ENCODE data around the gene TSR3. TPM values are rescaled to one million over a fixed set of nuclear protein-coding genes. Genes with fewer than 3 reads are reported as not detected.

The TSR3 gene
- total RNA-seq, 2 donors from 2014 or later: 70.5 to 98.8 TPM

- WGBS, 2 donors: 73 to 83% methylated on average over 4 to 9 of the region's 11 CpGs
These were observed 6.6 kb downstream of the TSR3 start for GRCh38 chr16:1345087-1345486.

DNA sequence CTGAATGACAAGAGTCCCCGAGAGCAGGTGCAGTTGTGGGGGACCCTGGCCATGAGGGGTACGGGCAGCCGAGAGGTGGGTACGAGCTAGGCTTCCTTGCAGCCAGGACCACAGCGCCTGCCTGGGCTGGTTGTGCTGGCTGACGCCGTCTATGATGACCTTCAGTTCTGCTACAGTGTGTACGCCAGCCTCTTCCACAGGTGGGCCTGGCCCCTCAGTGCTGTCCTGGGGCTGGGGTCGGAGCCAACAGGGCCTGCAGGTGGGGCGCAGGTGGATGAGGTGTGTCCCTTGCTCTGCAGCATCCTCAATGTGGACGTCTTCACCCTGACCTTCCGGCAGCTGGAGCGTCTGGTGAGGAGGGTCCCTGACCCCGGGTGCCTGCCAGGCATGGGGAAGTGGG lies 7.2 kb downstream of the TSR3 start:
- ATAC-seq (no peak), DNase-seq (no peak)
- Histone ChIP-seq H3K9me3 (no peaks in the 10 kb centered on the region), H3K36me3 (replicated peaks in 1 of 2; ENCODE audit: insufficient read depth in 1 of 2, low read depth in 2 of 2) (peaks cover 3 to 4% of the 10 kb centered on the region in 2 donors), H3K4me3 (no peak overlapping the region), H3K27ac (no peak overlapping the region), H3K27me3 (no peaks in the 10 kb centered on the region), H3K4me1 (peaks cover 19% of the 10 kb centered on the region)
- intact Hi-C loops (cut with DNase I): no loop called here
- WGBS, 2 donors: 85 to 86% methylated on average over 8 to 13 of the region's 14 CpGs
- TF ChIP-seq CTCF (IDR thresholded peaks at IDR 0.05) (no peak), POLR2A (IDR thresholded peaks at IDR 0.05) (no peak)

More at GRCh38 chr16:1345087-1345486, 6.6 kb downstream of the TSR3 start:
- DNase-seq: no peak
- Histone ChIP-seq H3K27me3 (no peaks in the 10 kb centered on the region), H3K9me3 (no peaks in the 10 kb centered on the region), H3K4me3 (no peak overlapping the region), H3K27ac (no peak overlapping the region), H3K4me1 (peaks cover 19% of the 10 kb centered on the region), H3K36me3 (replicated peaks in 1 of 2; ENCODE audit: insufficient read depth in 1 of 2, low read depth in 2 of 2) (peaks cover 3 to 5% of the 10 kb centered on the region in 2 donors)
- no peak for ATAC-seq
- intact Hi-C loops (cut with DNase I): no loop called here
- TF ChIP-seq CTCF (IDR thresholded peaks at IDR 0.05): no peak
- no peak for TF ChIP-seq POLR2A (IDR thresholded peaks at IDR 0.05)

GRCh38 chr16:1343428-1344242 lies 8.0 kb downstream of the TSR3 start:
- Histone ChIP-seq H3K4me1 (peaks cover 19% of the 10 kb centered on the region), H3K36me3 (replicated peaks in 1 of 2; ENCODE audit: insufficient read depth in 1 of 2, low read depth in 2 of 2) (peaks cover 0 to 1% of the 10 kb centered on the region in 2 donors), H3K4me3 (no peak overlapping the region), H3K27me3 (no peaks in the 10 kb centered on the region), H3K27ac (peak overlapping the region in 2 of 4 donors; percentile 44 to 49), H3K9me3 (no peaks in the 10 kb centered on the region)
- TF ChIP-seq POLR2A (IDR thresholded peaks at IDR 0.05): peak in 1 of 3 donors; percentile 11
- TF ChIP-seq CTCF (IDR thresholded peaks at IDR 0.05): no peak
- 19 to 37% methylated on average over 15 to 44 of the region's 44 CpGs for WGBS, 2 donors
- ATAC-seq (no peak), DNase-seq (peak in 1 of 4 donors; percentile 40)
- intact Hi-C loops (cut with DNase I): no loop called here

DNA sequence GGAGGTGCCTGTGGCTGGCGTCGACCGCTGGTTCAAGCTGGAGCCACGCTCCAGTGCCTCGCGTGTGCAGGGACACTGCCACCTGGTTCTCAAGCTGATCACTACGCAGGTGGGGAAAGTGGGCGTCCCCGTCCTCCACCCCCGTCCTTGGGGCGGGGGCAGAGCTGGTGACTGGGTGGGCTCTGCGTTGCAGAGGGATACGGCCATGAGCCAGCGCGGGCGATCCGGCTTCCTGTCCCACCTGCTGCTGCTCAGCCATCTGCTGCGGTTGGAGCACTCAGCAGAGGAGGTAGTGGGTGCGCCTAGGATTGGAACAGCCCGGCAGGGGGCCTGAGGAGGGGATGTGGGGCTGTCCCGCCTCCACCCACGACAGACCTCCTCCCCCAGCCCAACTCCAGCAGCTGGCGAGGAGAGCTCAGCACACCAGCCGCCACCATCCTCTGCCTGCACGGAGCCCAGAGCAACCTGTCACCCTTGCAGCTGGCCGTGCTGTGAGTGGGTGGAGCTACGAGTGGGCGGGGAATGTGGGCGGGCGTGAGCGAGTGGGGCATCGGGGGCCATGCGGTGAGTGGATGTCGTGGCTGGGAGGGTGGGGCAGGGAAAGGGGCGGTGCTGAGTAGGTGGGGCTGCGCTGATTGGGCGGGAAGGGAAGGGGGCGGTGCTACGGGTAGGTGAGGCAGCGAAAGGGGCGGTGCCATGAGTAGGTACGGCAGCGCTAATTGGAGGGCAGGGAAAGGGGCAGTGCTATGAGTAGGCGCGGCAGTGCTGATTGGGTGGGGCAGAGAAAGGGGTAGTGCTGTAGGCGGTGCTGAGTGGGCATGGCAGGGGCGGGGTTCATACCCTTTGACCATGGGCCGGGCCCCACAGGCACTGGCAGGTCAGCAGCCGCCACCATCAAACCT lies 8.9 kb downstream of the TSR3 start:
- ATAC-seq (peak; percentile 97), DNase-seq (peak; percentile 99 to 100 (median 99))
- Histone ChIP-seq H3K4me3 (no peak overlapping the region), H3K4me1 (peaks cover 23% of the 10 kb centered on the region), H3K36me3 (replicated peaks in 1 of 2; ENCODE audit: insufficient read depth in 1 of 2, low read depth in 2 of 2) (no peaks in the 10 kb centered on the region), H3K27me3 (no peaks in the 10 kb centered on the region), H3K27ac (peak overlapping the region in 2 of 4 donors; percentile 44 to 49), H3K9me3 (no peaks in the 10 kb centered on the region)
- TF ChIP-seq POLR2A (IDR thresholded peaks at IDR 0.05) (peak; percentile 35 to 71 (median 67)), CTCF (IDR thresholded peaks at IDR 0.05) (peak in 1 of 7 experiments; percentile 12)
- intact Hi-C loops (cut with DNase I): no loop called here
- 2 to 5% methylated on average over 31 to 49 of the region's 49 CpGs for WGBS, 2 donors

All from body of pancreas (tissue), 4 donors.